ENCODE data around the gene SLC8B1. TPM values are rescaled to one million over a fixed set of nuclear protein-coding genes. Genes with fewer than 3 reads are reported as not detected.
A peak's percentile ranks its signal among the peaks of the same experiment; 100 is the strongest.

Gene SLC8B1
- polyA plus RNA-seq, 3 donors, result 21.6 to 46.0 (median 32.4) TPM

DNA sequence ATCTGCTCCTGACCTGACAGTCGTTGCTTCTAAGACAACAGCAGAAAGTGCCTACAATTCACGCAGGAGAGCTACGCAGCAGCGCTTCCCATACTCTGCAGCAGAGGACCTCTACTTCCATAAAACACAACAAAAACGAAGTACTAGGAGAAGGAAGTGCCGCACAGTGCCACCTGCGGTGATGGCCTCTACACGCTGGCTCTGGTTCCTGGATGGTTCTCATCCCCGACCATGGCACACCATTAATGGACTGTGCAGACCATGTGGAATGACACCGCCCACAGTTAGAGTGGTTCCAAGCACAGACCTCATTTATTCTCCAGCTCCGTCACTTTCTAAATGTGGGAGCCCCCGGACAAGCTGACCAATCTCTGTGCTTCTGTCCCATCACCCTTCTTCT is 85.4 kb downstream of the SLC8B1 start:
- Mint-ChIP-seq H3K27ac (peak overlapping the region in 2 of 7 donors; percentile 21 to 25), H3K27me3 (ENCODE audit: low read depth in 3 of 3) (peaks cover 0 to 1% (median 0%) of the 10 kb centered on the region in 3 donors), H3K36me3 (peaks cover 75 to 90% of the 10 kb centered on the region in 2 donors), H3K9me3 (peaks cover 11 to 18% (median 14%) of the 10 kb centered on the region in 7 donors), H3K4me1 (peaks cover 23% of the 10 kb centered on the region), H3K4me3 (no peak overlapping the region)
- WGBS (ENCODE audit: insufficient coverage), result 93% methylated on average over 7 of the region's 12 CpGs
- H3K4me3 ChIP-seq (replicated peaks in 1 of 3; ENCODE audit: low read depth in 2 of 3, low read length in 3 of 3), result no peak overlapping the region
- DNase-seq, result no peak
- H3K9ac ChIP-seq (ENCODE audit: insufficient read depth, low read length, poor library complexity, severe bottlenecking), result no peak overlapping the region
- intact Hi-C loops (cut with micrococcal nuclease), result no loop called here
- TF ChIP-seq, protein P1, sequence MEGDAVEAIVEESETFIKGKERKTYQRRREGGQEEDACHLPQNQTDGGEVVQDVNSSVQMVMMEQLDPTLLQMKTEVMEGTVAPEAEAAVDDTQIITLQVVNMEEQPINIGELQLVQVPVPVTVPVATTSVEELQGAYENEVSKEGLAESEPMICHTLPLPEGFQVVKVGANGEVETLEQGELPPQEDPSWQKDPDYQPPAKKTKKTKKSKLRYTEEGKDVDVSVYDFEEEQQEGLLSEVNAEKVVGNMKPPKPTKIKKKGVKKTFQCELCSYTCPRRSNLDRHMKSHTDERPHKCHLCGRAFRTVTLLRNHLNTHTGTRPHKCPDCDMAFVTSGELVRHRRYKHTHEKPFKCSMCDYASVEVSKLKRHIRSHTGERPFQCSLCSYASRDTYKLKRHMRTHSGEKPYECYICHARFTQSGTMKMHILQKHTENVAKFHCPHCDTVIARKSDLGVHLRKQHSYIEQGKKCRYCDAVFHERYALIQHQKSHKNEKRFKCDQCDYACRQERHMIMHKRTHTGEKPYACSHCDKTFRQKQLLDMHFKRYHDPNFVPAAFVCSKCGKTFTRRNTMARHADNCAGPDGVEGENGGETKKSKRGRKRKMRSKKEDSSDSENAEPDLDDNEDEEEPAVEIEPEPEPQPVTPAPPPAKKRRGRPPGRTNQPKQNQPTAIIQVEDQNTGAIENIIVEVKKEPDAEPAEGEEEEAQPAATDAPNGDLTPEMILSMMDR (IDR thresholded peaks at IDR 0.05), result no peak
- peaks cover 65 to 94% of the 10 kb centered on the region in 2 donors for H3K36me3 ChIP-seq (replicated peaks in 1 of 2; ENCODE audit: control insufficient read depth in 1 of 2, insufficient read depth in 2 of 2, low read length in 2 of 2)
- H4K20me1 ChIP-seq (ENCODE audit: insufficient read depth, low read length), result peaks cover 76% of the 10 kb centered on the region
- no peak overlapping the region for H3K4me2 ChIP-seq (replicated peaks; ENCODE audit: extremely low read depth, low read length, poor library complexity, severe bottlenecking)
- no peak overlapping the region for H3K27ac ChIP-seq (ENCODE audit: low read depth in 1 of 2, low read length in 2 of 2)
- no peak overlapping the region for H2AFZ ChIP-seq (ENCODE audit: insufficient read depth, low read depth, low read length, poor library complexity, severe bottlenecking)
- H3K4me1 ChIP-seq (ENCODE audit: control insufficient read depth in 1 of 2, insufficient read depth in 2 of 2, low read length in 2 of 2), result peaks cover 7 to 15% of the 10 kb centered on the region in 2 donors
- H3K9me3 ChIP-seq (replicated peaks in 1 of 2; ENCODE audit: control insufficient read depth in 1 of 2, insufficient read depth in 1 of 2, low read length in 2 of 2), result peaks cover 18% of the 10 kb centered on the region in 2 donors
- no peaks in the 10 kb centered on the region for H3K27me3 ChIP-seq (ENCODE audit: control insufficient read depth in 2 of 2, insufficient read depth in 2 of 2, low read length in 2 of 2)
- H3K79me2 ChIP-seq (ENCODE audit: insufficient read depth, low read length), result peaks cover 54% of the 10 kb centered on the region

DNA sequence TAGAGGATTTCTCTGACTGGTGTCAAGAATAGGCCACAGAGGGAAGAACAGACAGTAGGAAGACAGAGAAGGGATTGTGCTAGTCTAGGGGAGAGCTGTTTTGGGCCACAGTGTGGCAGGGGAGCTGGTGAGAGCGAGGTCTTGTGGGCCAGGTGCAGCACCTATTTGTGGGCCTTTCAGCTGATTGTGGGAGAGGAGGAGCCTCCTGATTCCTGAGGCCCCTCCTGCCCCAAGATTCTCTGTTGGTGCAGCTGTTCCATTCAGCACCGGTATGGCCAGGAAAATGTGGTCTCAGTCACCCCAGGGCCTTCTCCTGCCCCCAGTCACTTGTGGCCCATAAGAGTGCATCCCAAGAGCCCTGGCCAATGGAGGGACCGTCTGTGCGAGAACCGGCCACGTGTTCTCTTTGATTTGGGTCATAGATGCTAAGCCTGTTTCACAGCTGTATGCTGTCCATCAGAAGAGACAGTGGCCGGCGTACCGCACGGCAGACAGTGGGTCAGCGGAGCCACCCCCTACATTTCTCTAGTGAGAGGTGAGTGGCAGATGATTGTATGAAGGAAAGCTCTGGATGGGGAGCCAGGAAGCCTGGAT is 86.0 kb downstream of the SLC8B1 start:
- Mint-ChIP-seq H3K4me1 (peaks cover 24% of the 10 kb centered on the region), H3K9me3 (peaks cover 11 to 18% (median 14%) of the 10 kb centered on the region in 7 donors), H3K27me3 (ENCODE audit: low read depth in 3 of 3) (peaks cover 0 to 1% (median 0%) of the 10 kb centered on the region in 3 donors), H3K4me3 (no peak overlapping the region), H3K36me3 (peaks cover 76 to 91% of the 10 kb centered on the region in 2 donors), H3K27ac (peak overlapping the region in 3 of 7 donors; percentile 23 to 65 (median 59))
- Histone ChIP-seq H3K4me3 (replicated peaks in 1 of 3; ENCODE audit: low read depth in 2 of 3, low read length in 3 of 3) (no peak overlapping the region), H2AFZ (ENCODE audit: insufficient read depth, low read depth, low read length, poor library complexity, severe bottlenecking) (no peak overlapping the region), H3K36me3 (replicated peaks in 1 of 2; ENCODE audit: control insufficient read depth in 1 of 2, insufficient read depth in 2 of 2, low read length in 2 of 2) (peaks cover 71 to 94% of the 10 kb centered on the region in 2 donors), H3K9ac (ENCODE audit: insufficient read depth, low read length, poor library complexity, severe bottlenecking) (no peak overlapping the region), H3K27me3 (ENCODE audit: control insufficient read depth in 2 of 2, insufficient read depth in 2 of 2, low read length in 2 of 2) (no peaks in the 10 kb centered on the region), H3K27ac (ENCODE audit: low read depth in 1 of 2, low read length in 2 of 2) (no peak overlapping the region), H3K4me1 (ENCODE audit: control insufficient read depth in 1 of 2, insufficient read depth in 2 of 2, low read length in 2 of 2) (peaks cover 7 to 15% of the 10 kb centered on the region in 2 donors), H4K20me1 (ENCODE audit: insufficient read depth, low read length) (peaks cover 81% of the 10 kb centered on the region), H3K79me2 (ENCODE audit: insufficient read depth, low read length) (peaks cover 60% of the 10 kb centered on the region), H3K9me3 (replicated peaks in 1 of 2; ENCODE audit: control insufficient read depth in 1 of 2, insufficient read depth in 1 of 2, low read length in 2 of 2) (peaks cover 18% of the 10 kb centered on the region in 2 donors), H3K4me2 (replicated peaks; ENCODE audit: extremely low read depth, low read length, poor library complexity, severe bottlenecking) (no peak overlapping the region)
- intact Hi-C loops (cut with micrococcal nuclease), result no loop called here
- TF ChIP-seq, protein P1 (IDR thresholded peaks at IDR 0.05), result no peak
- DNase-seq, result no peak
- 94% methylated on average over 3 of the region's 11 CpGs for WGBS (ENCODE audit: insufficient coverage)

Small RNA genes within 50 kb of the gene (small RNA-seq; reads per million reads assigned to genes)
- gene MIR6762 (ENCODE audit: insufficient read length, low read depth), result not detected

Other genes starting within 250 kb of the SLC8B1 start
- not detected for gene RASAL1, start 199.3 kb downstream of the SLC8B1 start, polyA plus RNA-seq
- under 1 TPM in 1 of 3 donors, not detected in 2; 0.14 TPM for gene CFAP73, start 185.4 kb downstream of the SLC8B1 start, polyA plus RNA-seq
- gene DDX54, start 149.6 kb downstream of the SLC8B1 start, polyA plus RNA-seq, result 10 to 100 TPM in 2 of 3 donors, 1 to 10 TPM in 1; 7.9 to 32.2 (median 13.6) TPM
- 10 to 100 TPM in 2 of 3 donors, 1 to 10 TPM in 1; 4.9 to 17.6 (median 16.4) TPM for gene RITA1, start 149.4 kb downstream of the SLC8B1 start, polyA plus RNA-seq
- gene TPCN1, start 113.6 kb downstream of the SLC8B1 start, polyA plus RNA-seq, result 100 to 1,000 TPM in 1 of 3 donors, 10 to 100 TPM in 2; 20.4 to 110 (median 34.9) TPM
- 10 to 100 TPM in 1 of 3 donors, 1 to 10 TPM in 2; 8.5 to 12.4 (median 8.8) TPM for gene PLBD2, start 23.5 kb upstream of the SLC8B1 start, polyA plus RNA-seq
- gene SDS, start 68.8 kb upstream of the SLC8B1 start, polyA plus RNA-seq, result 1 to 10 TPM in 2 of 3 donors, under 1 TPM in 1; 0.89 to 2.3 (median 1.1) TPM
- gene SDSL, start 87.3 kb upstream of the SLC8B1 start, polyA plus RNA-seq, result 10 to 100 TPM in 1 of 3 donors, 1 to 10 TPM in 2; 4.6 to 10.0 (median 6.5) TPM
- not detected for gene LHX5, start 136.8 kb upstream of the SLC8B1 start, polyA plus RNA-seq